DMS 273 (cell line): Measurements from ENCODE around the gene FUT2.
A peak's percentile ranks its signal among the peaks of the same experiment; 100 is the strongest.

Experiments used
- DNase-seq: peaks from one replicate; lab custom pipeline; 2025; ENCODE audit not compliant: unreplicated experiment; lab: John Stamatoyannopoulos, UW

Gene FUT2

GRCh38 chr19:48749571-48750198, 53.9 kb downstream of the FUT2 start:
- DNase-seq, result no peak

GRCh38 chr19:48750351-48750750, 54.6 kb downstream of the FUT2 start:
- no peak for DNase-seq

- DNase-seq, result no peak
Observed at GRCh38 chr19:48750771-48751504, 55.2 kb downstream of the FUT2 start.

GRCh38 chr19:48751845-48752495, 56.2 kb downstream of the FUT2 start:
- no peak for DNase-seq

- peak; percentile 76 for DNase-seq
Observed at GRCh38 chr19:48752496-48753365, 57.0 kb downstream of the FUT2 start, which contains the start of gene FUT1. FUT1 (minus strand) TSS chr19:48752641; CDS start chr19:48751281, 1,360 bp downstream.

- DNase-seq, result peak; percentile 50
Observed at GRCh38 chr19:48755084-48755641, 59.4 kb downstream of the FUT2 start, which contains the start of gene FGF21. FGF21 (plus strand) TSS chr19:48755524; CDS start chr19:48756237, 713 bp downstream.
